Astrocyte (in vitro differentiated cells and primary cell): ENCODE results near the gene TKT. TPM values are rescaled to one million over a fixed set of nuclear protein-coding genes. Genes with fewer than 3 reads are reported as not detected.
A peak's percentile ranks its signal among the peaks of the same experiment; 100 is the strongest.
"Not testable (repeated sequence)": the region's sequence is repeated elsewhere in the genome, so short reads cannot be mapped to it uniquely, and the experiment has no call there.

Experiments used
- DNase-seq: peaks from one replicate; pipeline ENCODE4 v3.0.0-alpha.2; 2010; ENCODE audit warnings: low read depth
- FAIRE-seq: peaks from 2 replicates; lab custom pipeline; 2011; peaks lifted over from hg19 to GRCh38; lab: Jason Lieb, UNC
- H2AFZ ChIP-seq: 2 replicates; pipeline ENCODE4 v1.6.0; 2012; ENCODE audit warnings: low read depth, low read length, inconsistent platforms
- H3K27ac ChIP-seq: 2 replicates; pipeline ENCODE4 v1.5.1; 2011; ENCODE audit warnings: low read depth, low read length, inconsistent platforms
- H3K27me3 ChIP-seq: 2 replicates; pipeline ENCODE4 v1.6.0; 2011; ENCODE audit warnings: low read length, inconsistent platforms; ENCODE audit not compliant: insufficient read depth
- H3K36me3 ChIP-seq: 2 replicates; pipeline ENCODE4 v1.5.1; 2011; ENCODE audit warnings: low read length, inconsistent platforms; ENCODE audit not compliant: insufficient read depth
- H3K4me1 ChIP-seq: 2 replicates; pipeline ENCODE4 v1.5.1; 2011; ENCODE audit warnings: low read length, inconsistent platforms; ENCODE audit not compliant: insufficient read depth
- H3K4me2 ChIP-seq: 2 replicates; pipeline ENCODE4 v1.6.0; 2012; ENCODE audit warnings: low read length, inconsistent platforms
- H3K4me3 ChIP-seq: 2 replicates; pipeline ENCODE4 v1.5.1; 2011; ENCODE audit warnings: low read depth, mild to moderate bottlenecking, low read length, inconsistent platforms; ENCODE audit not compliant: insufficient read depth
- H3K79me2 ChIP-seq: 2 replicates; pipeline ENCODE4 v1.6.0; 2012; ENCODE audit warnings: mild to moderate bottlenecking, low read length, inconsistent platforms; ENCODE audit not compliant: insufficient read depth
- H3K9ac ChIP-seq: 2 replicates; pipeline ENCODE4 v1.6.0; 2012; ENCODE audit warnings: mild to moderate bottlenecking, low read length, inconsistent platforms
- H3K9me3 ChIP-seq: 2 replicates; pipeline ENCODE4 v1.5.1; 2012; ENCODE audit warnings: low read depth, mild to moderate bottlenecking, low read length, inconsistent platforms; ENCODE audit not compliant: insufficient read depth
- H4K20me1 ChIP-seq: 2 replicates; pipeline ENCODE4 v1.6.0; 2012; ENCODE audit warnings: low read length, inconsistent platforms; ENCODE audit not compliant: insufficient read depth
- H3K27ac Mint-ChIP-seq: one replicate; pipeline ENCODE4 v1.8.0; 2021; ENCODE audit warnings: mild to moderate bottlenecking, mixed read lengths; ENCODE audit not compliant: unreplicated experiment
- H3K27me3 Mint-ChIP-seq: one replicate; pipeline ENCODE4 v1.8.0; 2021; ENCODE audit warnings: low read depth, mixed read lengths; ENCODE audit not compliant: unreplicated experiment
- H3K36me3 Mint-ChIP-seq: one replicate; pipeline ENCODE4 v1.8.0; 2021; ENCODE audit warnings: low read depth, mixed read lengths; ENCODE audit not compliant: unreplicated experiment
- H3K4me1 Mint-ChIP-seq: one replicate; pipeline ENCODE4 v1.8.0; 2021; ENCODE audit warnings: low read depth, mixed read lengths; ENCODE audit not compliant: unreplicated experiment
- H3K4me3 Mint-ChIP-seq: one replicate; pipeline ENCODE4 v1.8.0; 2021; ENCODE audit warnings: mild to moderate bottlenecking, moderate library complexity, mixed read lengths; ENCODE audit not compliant: unreplicated experiment
- H3K9me3 Mint-ChIP-seq: one replicate; pipeline ENCODE4 v1.8.0; 2021; ENCODE audit warnings: mild to moderate bottlenecking, mixed read lengths; ENCODE audit not compliant: unreplicated experiment
- EZH2 ChIP-seq: IDR thresholded peaks from 2 replicates; pipeline ENCODE4 v1.6.1; 2012; ENCODE audit warnings: mild to moderate bottlenecking, low read length, inconsistent platforms; ENCODE audit not compliant: insufficient read depth
- total RNA-seq: library from RNA; stranded (reverse); gene quantifications from 2 replicates; pipeline ENCODE4 v1.2.1, GENCODE V29; 2021
- TF ChIP-seq, protein P1 (sequence below): IDR thresholded peaks from 2 replicates; pipeline ENCODE4 v1.5.1; 2011; ENCODE audit warnings: low read depth, mild to moderate bottlenecking, inconsistent platforms, low read length, moderate library complexity; ENCODE audit not compliant: insufficient read depth

TKT gene
- total RNA-seq, 1 donor from 2014 or later: 318 TPM

DNA sequence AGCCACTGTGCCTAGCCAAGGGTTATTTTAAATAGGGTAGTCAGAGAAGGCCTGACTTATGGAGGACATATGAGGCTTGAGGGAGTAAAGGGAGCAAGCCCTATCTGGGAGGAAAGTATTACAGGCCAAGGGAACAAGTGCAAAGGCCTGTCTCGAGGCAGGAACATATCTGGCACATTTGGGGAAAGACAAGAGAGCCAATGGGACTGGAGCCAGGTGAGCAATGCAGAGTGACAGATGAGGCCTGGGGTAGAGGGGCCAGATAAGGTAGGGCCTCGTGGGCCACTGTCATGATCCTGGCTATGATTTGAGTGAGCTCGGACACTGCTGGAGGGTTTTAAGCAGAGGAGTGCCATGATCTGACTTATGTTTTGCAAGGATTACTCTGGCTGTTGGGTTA lies 47.7 kb upstream of the TKT start:
- FAIRE-seq (no peak), DNase-seq (no peak)
- peaks cover 3% of the 10 kb centered on the region for H3K4me1 Mint-ChIP-seq
- peak overlapping the region; percentile 26 for H3K27ac Mint-ChIP-seq
- peaks cover 4% of the 10 kb centered on the region for H3K36me3 Mint-ChIP-seq
- H3K27me3 Mint-ChIP-seq: no peaks in the 10 kb centered on the region
- no peak overlapping the region for H3K4me3 Mint-ChIP-seq
- Histone ChIP-seq H3K36me3 (peaks cover 31% of the 10 kb centered on the region), H3K4me2 (no peak overlapping the region), H2AFZ (no peak overlapping the region), H3K4me3 (no peak overlapping the region), H4K20me1 (peaks cover 12% of the 10 kb centered on the region), H3K9me3 (no peaks in the 10 kb centered on the region), H3K9ac (no peak overlapping the region), H3K4me1 (no peaks in the 10 kb centered on the region), H3K27me3 (no peaks in the 10 kb centered on the region), H3K27ac (no peak overlapping the region), H3K79me2 (no peaks in the 10 kb centered on the region)
- no peak for TF ChIP-seq EZH2
- TF ChIP-seq, protein P1, sequence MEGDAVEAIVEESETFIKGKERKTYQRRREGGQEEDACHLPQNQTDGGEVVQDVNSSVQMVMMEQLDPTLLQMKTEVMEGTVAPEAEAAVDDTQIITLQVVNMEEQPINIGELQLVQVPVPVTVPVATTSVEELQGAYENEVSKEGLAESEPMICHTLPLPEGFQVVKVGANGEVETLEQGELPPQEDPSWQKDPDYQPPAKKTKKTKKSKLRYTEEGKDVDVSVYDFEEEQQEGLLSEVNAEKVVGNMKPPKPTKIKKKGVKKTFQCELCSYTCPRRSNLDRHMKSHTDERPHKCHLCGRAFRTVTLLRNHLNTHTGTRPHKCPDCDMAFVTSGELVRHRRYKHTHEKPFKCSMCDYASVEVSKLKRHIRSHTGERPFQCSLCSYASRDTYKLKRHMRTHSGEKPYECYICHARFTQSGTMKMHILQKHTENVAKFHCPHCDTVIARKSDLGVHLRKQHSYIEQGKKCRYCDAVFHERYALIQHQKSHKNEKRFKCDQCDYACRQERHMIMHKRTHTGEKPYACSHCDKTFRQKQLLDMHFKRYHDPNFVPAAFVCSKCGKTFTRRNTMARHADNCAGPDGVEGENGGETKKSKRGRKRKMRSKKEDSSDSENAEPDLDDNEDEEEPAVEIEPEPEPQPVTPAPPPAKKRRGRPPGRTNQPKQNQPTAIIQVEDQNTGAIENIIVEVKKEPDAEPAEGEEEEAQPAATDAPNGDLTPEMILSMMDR: no peak
- H3K9me3 Mint-ChIP-seq: no peaks in the 10 kb centered on the region

DNA sequence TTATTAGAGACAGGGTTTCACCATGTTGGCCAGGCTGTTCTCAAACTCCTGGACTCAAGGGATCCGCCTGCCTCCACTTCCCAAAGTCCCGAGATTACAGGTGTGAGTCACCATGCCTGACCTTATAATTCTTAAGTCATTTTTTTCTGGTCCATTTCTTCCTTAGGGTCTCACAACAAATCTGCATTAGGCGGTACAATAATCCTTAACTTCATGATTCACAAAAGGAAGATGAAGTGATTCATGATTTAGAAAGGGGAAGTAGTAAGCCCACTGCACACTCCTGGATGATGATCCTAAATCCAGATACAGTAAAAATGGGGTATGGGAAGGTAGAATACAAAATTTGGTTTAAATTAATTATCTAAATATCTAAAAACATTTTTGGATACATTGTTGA lies 45.0 kb upstream of the TKT start:
- H3K4me3 Mint-ChIP-seq: no peak overlapping the region
- Histone ChIP-seq H3K4me1 (no peaks in the 10 kb centered on the region), H4K20me1 (peaks cover 12% of the 10 kb centered on the region), H3K9me3 (no peaks in the 10 kb centered on the region), H3K36me3 (peaks cover 26% of the 10 kb centered on the region), H3K4me3 (no peak overlapping the region), H3K4me2 (no peak overlapping the region), H3K9ac (no peak overlapping the region), H2AFZ (no peak overlapping the region), H3K27me3 (no peaks in the 10 kb centered on the region), H3K79me2 (no peaks in the 10 kb centered on the region), H3K27ac (no peak overlapping the region)
- FAIRE-seq (no peak), DNase-seq (no peak)
- H3K9me3 Mint-ChIP-seq: no peaks in the 10 kb centered on the region
- no peak overlapping the region for H3K27ac Mint-ChIP-seq
- TF ChIP-seq, protein P1: no peak
- TF ChIP-seq EZH2: no peak
- no peaks in the 10 kb centered on the region for H3K27me3 Mint-ChIP-seq
- H3K4me1 Mint-ChIP-seq: peaks cover 3% of the 10 kb centered on the region
- peaks cover 8% of the 10 kb centered on the region for H3K36me3 Mint-ChIP-seq

DNA sequence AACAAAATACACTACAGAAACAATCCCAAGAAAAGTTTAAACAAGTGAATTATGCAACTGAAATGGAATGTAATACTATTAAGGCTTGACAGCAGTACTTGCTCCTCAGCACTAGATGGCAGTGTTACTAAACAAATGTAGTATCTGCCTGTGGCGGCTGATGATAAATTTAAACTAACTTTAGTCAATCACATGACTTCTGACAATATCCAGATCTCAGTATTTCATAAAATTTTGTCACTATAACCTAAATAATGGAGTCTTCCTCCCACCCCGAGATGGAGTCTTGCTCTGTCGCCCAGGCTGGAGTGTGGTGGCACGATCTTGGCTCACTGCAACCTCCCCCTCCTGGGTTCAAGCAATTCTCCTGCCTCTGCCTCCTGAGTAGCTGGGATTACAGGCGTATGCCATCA lies 43.8 kb upstream of the TKT start:
- H3K9ac ChIP-seq, H3K4me2 ChIP-seq, H3K27ac ChIP-seq, H3K4me1 ChIP-seq, H3K79me2 ChIP-seq, H3K4me3 Mint-ChIP-seq, H3K9me3 ChIP-seq, H3K9me3 Mint-ChIP-seq, H3K4me1 Mint-ChIP-seq, H2AFZ ChIP-seq, H3K27me3 ChIP-seq, H3K36me3 Mint-ChIP-seq, H3K27me3 Mint-ChIP-seq, H3K4me3 ChIP-seq: not testable (repeated sequence)
- peak; percentile 45 for DNase-seq
- peak overlapping the region; percentile 21 for H3K27ac Mint-ChIP-seq
- TF ChIP-seq, protein P1: peak; percentile 98
- Histone ChIP-seq H3K36me3 (peaks cover 27% of the 10 kb centered on the region), H4K20me1 (peaks cover 12% of the 10 kb centered on the region)
- FAIRE-seq: peak; percentile 94
